Hepatocyte (in vitro differentiated cells): Measurements from ENCODE around the gene C1orf21. TPM values are rescaled to one million over a fixed set of nuclear protein-coding genes. Genes with fewer than 3 reads are reported as not detected.

Experiments
- DNase-seq: peaks from one replicate; pipeline ENCODE4 v3.0.0-alpha.2; 2016; ENCODE audit warnings: low spot score
- H2AFZ ChIP-seq: fragments of 200-600 bp; sonication (generic); 2 replicates; pipeline ENCODE4 v1.6.0; 2016; ENCODE audit warnings: antibody characterized with exemption, mild to moderate bottlenecking
- H3K27ac ChIP-seq: fragments of 200-600 bp; sonication (generic); 2 replicates; pipeline ENCODE4 v1.5.1; 2016; ENCODE audit warnings: mild to moderate bottlenecking
- H3K27me3 ChIP-seq: fragments of 200-600 bp; sonication (generic); 2 replicates; pipeline ENCODE4 v1.6.1; 2016
- H3K36me3 ChIP-seq: fragments of 200-600 bp; sonication (generic); replicated peaks from 2 replicates; pipeline ENCODE4 v1.5.1; 2016; ENCODE audit warnings: low read depth; ENCODE audit not compliant: insufficient read depth
- H3K4me1 ChIP-seq: fragments of 200-600 bp; sonication (generic); 2 replicates; pipeline ENCODE4 v1.5.1; 2016; ENCODE audit warnings: mild to moderate bottlenecking, moderate library complexity; ENCODE audit not compliant: insufficient read depth
- H3K4me2 ChIP-seq: fragments of 200-600 bp; sonication (generic); 2 replicates; pipeline ENCODE4 v1.6.0; 2016
- H3K4me3 ChIP-seq: fragments of 200-600 bp; sonication (generic); 2 replicates; pipeline ENCODE4 v1.5.1; 2016; ENCODE audit warnings: mild to moderate bottlenecking
- H3K79me2 ChIP-seq: fragments of 200-600 bp; sonication (generic); 2 replicates; pipeline ENCODE4 v1.6.0; 2017; ENCODE audit warnings: mild to moderate bottlenecking
- H3K9me2 ChIP-seq: fragments of 200-600 bp; sonication (generic); replicated peaks from 2 replicates; pipeline ENCODE4 v1.6.0; 2017; ENCODE audit warnings: mild to moderate bottlenecking; ENCODE audit not compliant: insufficient read depth
- H3K9me3 ChIP-seq: fragments of 200-600 bp; sonication (generic); 2 replicates; pipeline ENCODE4 v1.5.1; 2016; ENCODE audit warnings: low read depth, mild to moderate bottlenecking
- H4K20me1 ChIP-seq: fragments of 200-600 bp; sonication (generic); 2 replicates; pipeline ENCODE4 v1.6.0; 2016; ENCODE audit warnings: mild to moderate bottlenecking; ENCODE audit not compliant: insufficient read depth, poor library complexity, severe bottlenecking
- EZH2 ChIP-seq: fragments of 200-600 bp; sonication (generic); IDR thresholded peaks from 2 replicates; pipeline ENCODE4 v1.6.1; 2016; ENCODE audit warnings: antibody characterized with exemption, mild to moderate bottlenecking, borderline replicate concordance
- EZH2phosphoT487 ChIP-seq: fragments of 200-600 bp; sonication (generic); IDR thresholded peaks from one replicate; pipeline ENCODE4 v1.6.1; 2018; ENCODE audit warnings: antibody characterized with exemption, mild to moderate bottlenecking, low read depth, moderate library complexity; ENCODE audit not compliant: unreplicated experiment, severe bottlenecking
- WGBS: methylation state at CpG from one replicate; pipeline ENCODE4 v1.1.6; 2016; ENCODE audit warnings: low lambda C conversion rate; ENCODE audit errors: missing lambda C conversion rate; 5-methylcytosine and 5-hydroxymethylcytosine counted together
- polyA plus RNA-seq: library from polyadenylated mRNA; unstranded; fragments of >200 nt; fragmentation: Nextera tagmentation; extraction: Ambion mirVana; gene quantifications from 2 replicates; pipeline ENCODE4 v1.2.1, GENCODE V29; 2016
- total RNA-seq: library from RNA; depleted of rRNA; stranded (reverse); fragments of >200 nt; gene quantifications from 2 replicates; pipeline ENCODE4 v1.2.3, GENCODE V29; 2014
- TF ChIP-seq, protein P1 (sequence below): fragments of 200-600 bp; sonication (generic); IDR thresholded peaks from 2 replicates; pipeline ENCODE4 v1.5.1; 2016; ENCODE audit warnings: antibody characterized with exemption, mild to moderate bottlenecking; ENCODE audit not compliant: poor library complexity

C1orf21 gene
- total and polyA plus RNA-seq, 2 experiments from 2014 or later: 26.9 to 37.9 TPM

GRCh38 chr1:184366997-184367396 is 19.8 kb upstream of the C1orf21 start:
- Histone ChIP-seq H3K4me2 (no peak overlapping the region), H3K4me3 (no peak overlapping the region), H3K27me3 (no peaks in the 10 kb centered on the region), H3K79me2 (no peaks in the 10 kb centered on the region), H4K20me1 (no peaks in the 10 kb centered on the region), H3K9me3 (no peaks in the 10 kb centered on the region), H3K27ac (peak overlapping the region; percentile 36), H3K4me1 (no peaks in the 10 kb centered on the region), H3K36me3 (no peaks in the 10 kb centered on the region), H2AFZ (no peak overlapping the region), H3K9me2 (no peaks in the 10 kb centered on the region)
- peak; percentile 15 for DNase-seq
- TF ChIP-seq EZH2phosphoT487: no peak
- TF ChIP-seq, protein P1, sequence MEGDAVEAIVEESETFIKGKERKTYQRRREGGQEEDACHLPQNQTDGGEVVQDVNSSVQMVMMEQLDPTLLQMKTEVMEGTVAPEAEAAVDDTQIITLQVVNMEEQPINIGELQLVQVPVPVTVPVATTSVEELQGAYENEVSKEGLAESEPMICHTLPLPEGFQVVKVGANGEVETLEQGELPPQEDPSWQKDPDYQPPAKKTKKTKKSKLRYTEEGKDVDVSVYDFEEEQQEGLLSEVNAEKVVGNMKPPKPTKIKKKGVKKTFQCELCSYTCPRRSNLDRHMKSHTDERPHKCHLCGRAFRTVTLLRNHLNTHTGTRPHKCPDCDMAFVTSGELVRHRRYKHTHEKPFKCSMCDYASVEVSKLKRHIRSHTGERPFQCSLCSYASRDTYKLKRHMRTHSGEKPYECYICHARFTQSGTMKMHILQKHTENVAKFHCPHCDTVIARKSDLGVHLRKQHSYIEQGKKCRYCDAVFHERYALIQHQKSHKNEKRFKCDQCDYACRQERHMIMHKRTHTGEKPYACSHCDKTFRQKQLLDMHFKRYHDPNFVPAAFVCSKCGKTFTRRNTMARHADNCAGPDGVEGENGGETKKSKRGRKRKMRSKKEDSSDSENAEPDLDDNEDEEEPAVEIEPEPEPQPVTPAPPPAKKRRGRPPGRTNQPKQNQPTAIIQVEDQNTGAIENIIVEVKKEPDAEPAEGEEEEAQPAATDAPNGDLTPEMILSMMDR: no peak
- no peak for TF ChIP-seq EZH2
- 76% methylated on average over 11 of the region's 11 CpGs for WGBS

DNA sequence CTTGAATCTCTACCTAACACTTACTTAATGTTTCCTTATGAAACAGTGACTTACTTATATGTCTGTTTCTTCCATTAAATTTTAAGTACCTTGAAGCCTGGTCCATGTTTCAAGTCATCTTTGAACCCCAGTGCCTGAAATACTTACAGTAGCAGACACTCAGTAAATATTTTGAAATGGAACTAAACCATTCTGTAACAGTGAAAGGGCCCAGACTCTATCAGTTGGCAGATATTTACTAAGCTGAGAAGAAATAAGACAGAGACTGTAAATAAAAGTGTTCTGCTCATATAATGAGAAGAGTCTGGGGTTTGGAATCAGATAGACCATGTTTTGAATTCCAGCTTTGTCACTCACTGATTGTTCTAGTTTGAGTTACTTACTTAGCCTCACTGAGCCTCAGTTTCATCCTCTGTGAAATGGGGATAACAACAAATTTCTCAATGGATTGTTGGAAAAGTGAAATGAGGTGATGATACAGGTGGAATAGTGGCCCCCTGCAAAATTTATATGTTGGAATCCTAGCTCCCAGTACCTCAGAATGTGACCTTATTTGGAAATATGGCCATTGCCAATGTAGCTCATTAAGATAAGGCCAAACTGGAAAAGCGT is 19.3 kb upstream of the C1orf21 start:
- TF ChIP-seq EZH2phosphoT487 (no peak), EZH2 (no peak)
- TF ChIP-seq, protein P1: no peak
- WGBS: 90% methylated on average over 1 of the region's 1 CpG
- no peak overlapping the region for H3K4me2 ChIP-seq
- no peaks in the 10 kb centered on the region for H3K9me2 ChIP-seq
- H3K4me3 ChIP-seq: no peak overlapping the region
- no peaks in the 10 kb centered on the region for H3K9me3 ChIP-seq
- H3K4me1 ChIP-seq: no peaks in the 10 kb centered on the region
- H3K79me2 ChIP-seq: no peaks in the 10 kb centered on the region
- no peaks in the 10 kb centered on the region for H4K20me1 ChIP-seq
- H3K27me3 ChIP-seq: no peaks in the 10 kb centered on the region
- peak overlapping the region; percentile 36 for H3K27ac ChIP-seq
- no peak for DNase-seq
- no peaks in the 10 kb centered on the region for H3K36me3 ChIP-seq
- no peak overlapping the region for H2AFZ ChIP-seq

- 91% methylated on average over 2 of the region's 2 CpGs for WGBS
- Histone ChIP-seq H3K9me3 (no peaks in the 10 kb centered on the region), H3K4me2 (no peak overlapping the region), H3K4me3 (no peak overlapping the region), H3K36me3 (no peaks in the 10 kb centered on the region), H3K27me3 (no peaks in the 10 kb centered on the region), H4K20me1 (no peaks in the 10 kb centered on the region), H3K79me2 (no peaks in the 10 kb centered on the region), H3K9me2 (no peaks in the 10 kb centered on the region), H2AFZ (no peak overlapping the region), H3K27ac (no peak overlapping the region), H3K4me1 (no peaks in the 10 kb centered on the region)
- DNase-seq: no peak
- TF ChIP-seq, protein P1: no peak
- TF ChIP-seq EZH2 (no peak), EZH2phosphoT487 (no peak)
Observed at GRCh38 chr1:184368354-184368753, 18.5 kb upstream of the C1orf21 start.
